ENCODE data around the gene DNMT3A.

DNMT3A gene

GRCh38 chr2:25252291-25253152, 89.2 kb downstream of the DNMT3A start:
- FAIRE-seq = no peak

DNA sequence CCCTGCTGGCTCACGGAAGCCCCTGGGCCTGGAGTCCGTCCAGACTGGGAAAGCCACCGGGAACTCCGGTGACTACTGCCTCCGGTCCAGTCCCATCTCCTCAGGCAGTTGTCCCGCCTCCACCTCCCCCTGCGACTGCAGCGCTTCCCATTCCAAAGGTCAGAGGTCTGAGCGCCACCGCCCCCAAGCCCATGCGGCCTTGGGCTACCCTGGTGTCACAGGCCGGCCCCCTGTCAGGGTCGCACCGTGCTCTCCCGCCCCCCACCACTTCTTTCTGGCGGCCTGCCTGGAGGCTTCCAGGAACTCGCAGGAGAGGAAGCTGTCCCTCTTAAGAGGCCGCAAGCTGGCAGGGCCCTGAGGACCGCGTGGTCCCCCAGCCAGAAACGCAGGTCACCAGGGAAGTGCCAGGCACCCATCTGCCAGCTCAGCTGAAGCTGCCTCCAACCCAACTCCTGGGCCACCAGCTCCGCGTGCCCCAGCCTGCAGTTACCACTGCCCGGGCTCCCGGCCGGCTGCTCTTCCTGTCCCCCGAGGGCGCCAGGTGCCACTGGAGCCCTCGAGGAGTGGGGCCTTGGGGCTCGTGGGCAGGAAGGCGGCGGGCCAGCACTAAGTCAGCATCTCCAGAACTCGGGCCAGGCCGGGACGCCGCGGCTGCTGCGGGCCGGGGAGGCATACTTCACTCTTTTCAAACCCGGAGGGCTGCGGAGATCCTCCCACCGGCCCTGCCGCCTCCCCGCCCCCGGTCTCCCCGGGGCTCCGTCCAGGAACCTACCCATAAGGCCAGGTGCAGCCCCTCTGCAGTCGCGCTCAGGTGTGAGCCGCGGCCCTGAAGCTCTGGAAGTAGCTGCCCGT, 90.1 kb downstream of the DNMT3A start:
- FAIRE-seq = no peak

DNA sequence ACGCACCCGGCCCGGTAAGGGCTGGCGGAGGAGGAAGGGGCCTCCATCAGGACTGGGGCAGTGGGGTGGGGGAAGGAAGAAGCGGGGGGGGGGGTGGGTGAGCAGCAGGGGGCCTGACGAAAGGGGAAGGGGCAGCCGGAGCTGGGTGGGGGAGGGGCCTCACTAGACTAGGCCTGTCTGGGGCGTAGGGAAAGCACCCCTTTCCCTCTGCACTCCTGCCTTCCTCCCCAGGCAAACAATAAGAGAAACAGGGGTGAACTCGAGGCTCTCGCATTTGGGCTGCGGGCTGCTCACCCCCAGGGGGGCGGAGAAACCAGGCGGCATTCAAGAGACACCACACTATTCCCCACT, 90.7 kb downstream of the DNMT3A start:
- no peak for FAIRE-seq

DNA sequence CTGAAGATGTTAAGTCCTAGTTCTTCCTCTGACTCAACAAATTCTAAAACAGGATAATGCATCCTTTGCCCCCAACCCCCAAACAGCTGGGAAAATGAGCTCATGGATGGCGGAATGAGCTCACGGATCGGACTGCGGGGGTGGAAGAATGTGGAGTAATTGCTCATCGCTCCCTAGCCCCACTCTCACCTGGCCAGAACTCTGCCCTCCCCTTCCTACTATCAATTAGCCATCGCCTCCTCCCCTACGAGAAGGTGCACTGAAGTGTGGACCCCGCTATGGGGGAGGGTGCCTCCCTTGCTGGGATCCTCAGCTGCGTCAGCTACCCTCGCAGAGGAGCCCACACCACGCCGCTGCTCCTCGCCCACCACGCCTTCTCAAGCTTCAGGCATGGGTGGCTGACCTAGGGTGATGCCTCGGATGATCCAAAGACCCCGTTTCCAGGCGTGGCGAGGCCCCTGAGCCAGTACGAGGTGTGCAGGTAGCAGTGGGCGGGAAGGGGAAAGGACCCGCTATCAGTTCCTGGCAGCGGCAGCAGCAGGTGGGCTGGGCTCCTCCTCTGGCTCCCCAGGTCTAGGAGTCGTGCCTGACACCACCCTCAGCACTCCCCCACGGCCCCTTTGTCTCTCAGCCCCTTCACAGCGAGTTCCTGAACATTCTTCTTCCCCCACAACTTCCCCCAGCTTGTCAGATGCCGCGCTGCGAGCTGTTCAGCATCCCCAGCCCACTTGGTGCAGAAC, 91.2 kb downstream of the DNMT3A start:
- no peak for FAIRE-seq

- FAIRE-seq = no peak
Observed at GRCh38 chr2:25249785-25250184, 91.9 kb downstream of the DNMT3A start.

GRCh38 chr2:25247792-25248512, 93.8 kb downstream of the DNMT3A start:
- no peak for FAIRE-seq

- FAIRE-seq = no peak
Observed at GRCh38 chr2:25246558-25247290, 95.0 kb downstream of the DNMT3A start.

DNA sequence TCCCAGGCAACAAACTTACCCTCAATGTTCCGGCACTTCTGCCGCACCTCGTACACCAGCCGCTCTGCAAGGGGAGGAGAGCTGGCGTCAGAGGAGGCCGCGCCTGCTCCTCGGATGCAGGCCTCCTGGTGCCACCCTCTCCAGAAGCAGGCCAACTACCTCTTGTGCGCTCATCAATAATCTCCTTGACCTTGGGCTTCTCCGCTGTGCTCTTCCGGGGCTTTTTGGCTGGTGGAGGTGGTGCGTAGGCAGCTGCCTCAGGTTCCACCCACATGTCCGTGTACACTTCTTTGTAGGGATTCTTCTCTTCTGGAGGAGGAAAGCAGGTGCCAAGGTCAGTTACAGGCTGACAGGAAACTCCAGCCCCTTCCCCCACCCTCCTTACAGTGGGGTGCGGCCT, 95.7 kb downstream of the DNMT3A start:
- no peak for FAIRE-seq

DNA sequence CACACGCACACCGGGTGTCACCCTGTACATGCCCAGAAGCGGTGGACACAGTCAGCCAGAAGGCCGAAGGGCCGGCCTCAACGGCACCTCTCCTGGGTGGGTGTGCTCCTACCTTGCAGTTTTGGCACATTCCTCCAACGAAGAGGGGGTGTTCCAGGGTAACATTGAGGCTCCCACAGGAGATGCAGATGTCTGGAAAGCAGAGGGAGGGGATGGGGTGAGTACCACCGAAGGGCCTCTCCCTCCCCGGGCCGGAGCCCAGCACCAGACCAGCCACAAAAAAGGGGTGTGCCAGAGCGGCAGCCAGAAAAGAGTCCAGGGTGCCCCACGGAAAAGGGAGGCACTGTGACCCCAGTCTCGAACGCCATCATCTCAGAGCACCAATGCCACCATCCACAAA, 96.6 kb downstream of the DNMT3A start:
- FAIRE-seq = no peak

- no peak for FAIRE-seq
Observed at GRCh38 chr2:25243995-25244394, 97.7 kb downstream of the DNMT3A start.

DNA sequence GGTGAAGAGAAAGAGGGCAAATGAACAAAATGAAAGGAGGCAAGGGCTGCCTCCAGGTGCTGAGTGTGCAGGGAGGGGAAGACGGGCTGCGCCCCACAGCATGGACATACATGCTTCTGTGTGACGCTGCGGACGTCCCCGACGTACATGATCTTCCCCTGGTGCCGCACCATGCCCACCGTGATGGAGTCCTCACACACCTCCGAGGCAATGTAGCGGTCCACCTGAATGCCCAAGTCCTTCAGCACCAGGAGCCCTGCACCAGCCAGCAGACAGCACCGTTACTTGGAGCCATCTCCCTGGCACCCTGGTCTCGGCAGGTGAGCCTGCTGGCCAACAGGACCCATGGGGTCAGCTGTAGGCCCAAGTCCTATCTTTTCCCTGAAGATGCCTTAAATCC, 100.3 kb downstream of the DNMT3A start:
- FAIRE-seq = no peak

DNA sequence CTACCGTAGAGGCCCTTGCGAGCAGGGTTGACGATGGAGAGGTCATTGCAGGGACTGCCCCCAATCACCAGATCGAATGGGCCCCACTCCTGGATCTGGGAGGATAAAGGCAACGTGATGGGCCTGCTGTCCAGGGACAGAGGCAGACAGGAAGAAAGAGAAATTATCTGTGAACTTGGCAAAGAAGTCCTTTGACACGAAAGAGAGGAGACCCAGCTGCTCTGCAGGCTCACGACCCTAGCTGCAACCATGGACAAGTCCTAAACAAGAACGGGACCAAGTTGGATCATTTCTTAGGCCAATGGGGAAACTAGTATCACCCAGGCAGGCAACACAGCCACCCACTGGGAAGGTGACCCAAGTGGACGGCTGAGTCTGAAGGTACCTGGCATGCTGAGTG, 101.1 kb downstream of the DNMT3A start:
- no peak for FAIRE-seq

DNA sequence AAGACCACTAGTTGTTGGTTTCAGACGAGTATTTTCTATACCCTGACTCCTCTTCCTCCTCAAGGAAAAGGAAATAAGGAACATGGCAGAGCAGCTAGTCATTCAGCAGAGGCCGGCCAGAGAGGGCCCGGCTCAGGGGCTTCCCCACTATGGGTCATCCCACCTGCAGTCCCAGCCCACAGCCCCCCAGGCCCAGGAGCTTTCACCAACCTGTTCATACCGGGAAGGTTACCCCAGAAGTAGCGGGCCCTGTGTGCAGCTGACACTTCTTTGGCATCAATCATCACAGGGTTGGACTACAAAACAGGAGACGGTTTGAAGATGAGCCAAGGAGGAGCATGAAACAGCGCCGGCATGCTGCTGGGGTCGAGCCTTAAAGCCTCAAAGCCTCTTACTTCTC, 102.8 kb downstream of the DNMT3A start:
- no peak for FAIRE-seq

DNA sequence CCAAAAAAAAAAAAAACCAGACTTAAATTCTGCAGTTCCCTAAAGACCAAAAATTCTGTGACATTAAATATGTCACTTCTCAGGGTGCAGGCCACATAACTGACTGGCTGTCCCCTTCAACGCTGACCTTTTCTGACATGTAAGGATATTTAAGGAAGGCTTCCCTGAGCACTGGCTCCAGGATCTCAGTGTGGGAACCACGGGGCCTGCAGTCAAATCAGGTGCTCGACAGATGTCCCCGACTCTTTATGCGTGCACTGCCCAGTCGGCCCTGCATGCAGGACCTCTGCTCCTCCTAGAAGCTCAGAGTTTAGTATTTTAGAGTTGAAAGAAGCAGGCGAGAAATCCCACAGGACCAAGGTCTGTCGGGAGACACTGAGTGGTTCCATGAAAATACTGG, 104.0 kb downstream of the DNMT3A start:
- FAIRE-seq = no peak

DNA sequence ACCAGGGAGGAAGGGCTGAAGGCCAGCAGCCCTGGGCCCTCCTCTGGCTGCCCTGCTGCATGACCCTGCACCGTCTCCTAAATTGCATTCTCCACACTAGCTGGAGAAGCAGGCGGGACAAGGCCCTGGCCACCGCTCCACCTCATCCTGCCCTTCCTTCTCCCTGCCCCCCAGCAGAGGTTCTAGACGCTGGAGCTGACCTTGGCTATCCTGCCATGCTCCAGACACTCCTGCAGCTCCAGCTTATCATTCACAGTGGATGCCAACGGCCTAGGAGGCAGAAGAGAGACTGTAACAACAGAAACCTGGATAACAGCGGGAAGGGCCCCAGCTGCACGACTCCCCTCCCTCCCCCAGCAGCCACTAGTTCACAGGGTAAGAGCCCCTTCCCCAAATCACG, 105.0 kb downstream of the DNMT3A start:
- no peak for FAIRE-seq

DNA sequence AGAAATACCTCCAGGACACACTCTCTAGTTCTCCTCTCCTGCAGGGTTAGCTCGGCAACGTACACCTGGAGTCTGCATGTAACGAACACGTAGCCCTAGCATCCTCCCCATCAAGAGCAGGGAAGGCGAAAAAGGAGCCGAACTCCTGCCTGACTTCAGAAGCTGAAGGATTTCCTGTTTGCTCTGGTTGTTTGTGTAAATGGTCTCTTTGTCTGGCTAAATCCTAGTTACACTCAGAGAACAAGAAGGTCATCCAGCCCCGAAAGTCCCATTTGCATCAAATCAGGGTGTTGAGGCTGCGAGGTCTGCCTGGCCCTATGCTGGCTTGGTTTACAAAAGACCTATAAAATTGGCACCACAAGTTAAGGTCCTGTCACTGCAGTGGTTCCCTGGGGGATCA, 107.0 kb downstream of the DNMT3A start:
- no peak for FAIRE-seq

GRCh38 chr2:25233916-25234605, 107.7 kb downstream of the DNMT3A start:
- FAIRE-seq = no peak

GRCh38 chr2:25232248-25232825, 109.4 kb downstream of the DNMT3A start:
- FAIRE-seq = no peak

DNA sequence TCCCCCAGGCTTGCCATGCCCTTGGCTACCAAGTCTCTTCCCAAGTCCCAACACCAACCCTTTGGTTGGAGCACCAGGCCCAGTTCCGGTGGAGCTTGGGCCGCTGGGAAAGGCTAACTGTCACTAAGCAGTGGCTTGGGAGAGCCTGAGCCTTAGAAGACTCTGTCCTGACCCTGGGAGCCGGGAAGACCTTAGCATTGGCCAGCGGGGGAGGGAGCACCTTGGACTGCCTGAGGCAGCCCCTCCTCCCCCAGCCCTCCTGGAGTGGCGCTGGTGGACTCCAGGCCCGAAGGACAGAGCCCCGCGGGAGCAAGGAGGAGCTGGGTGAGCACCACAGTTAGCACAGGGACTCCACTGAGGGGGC, 110.8 kb downstream of the DNMT3A start:
- FAIRE-seq = no peak

DNA sequence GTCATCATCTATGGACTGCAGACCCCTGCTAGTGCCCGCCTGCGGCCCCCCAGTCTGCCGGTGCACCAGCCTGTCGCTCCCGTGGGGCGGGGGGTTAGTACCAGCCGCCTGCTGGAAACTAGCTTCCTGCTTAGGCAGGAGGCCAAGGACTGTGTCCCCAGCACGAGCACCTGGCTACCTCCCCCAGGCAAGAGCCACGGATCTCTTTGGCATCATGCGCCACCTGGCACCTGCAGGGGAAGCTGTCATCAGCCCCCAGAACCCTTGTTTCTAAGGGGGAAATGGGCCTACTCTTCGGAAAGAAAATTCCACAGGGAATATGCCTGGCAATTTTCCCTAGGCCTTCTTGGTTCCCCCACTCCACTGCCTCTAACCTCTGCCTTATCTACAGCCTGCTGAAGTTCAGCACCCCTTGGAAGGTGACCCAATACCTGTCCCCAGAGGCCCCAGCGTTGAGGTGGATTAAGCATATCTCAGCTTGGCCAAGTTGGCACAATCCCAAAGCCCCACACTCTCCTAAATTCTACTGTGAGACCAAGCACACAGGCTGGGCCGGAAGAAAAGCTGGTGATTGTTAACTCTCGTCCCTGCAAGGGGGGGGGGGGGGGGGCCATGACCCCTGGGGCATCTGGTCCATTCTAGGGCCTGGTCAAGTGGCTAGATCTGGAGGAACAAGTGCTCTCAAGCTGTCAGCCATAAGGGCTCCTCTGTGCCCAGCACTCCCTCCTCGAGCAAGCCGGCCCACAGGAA, 111.4 kb downstream of the DNMT3A start:
- FAIRE-seq = no peak
